Measurements from ENCODE around the gene TMEM214.

DNA sequence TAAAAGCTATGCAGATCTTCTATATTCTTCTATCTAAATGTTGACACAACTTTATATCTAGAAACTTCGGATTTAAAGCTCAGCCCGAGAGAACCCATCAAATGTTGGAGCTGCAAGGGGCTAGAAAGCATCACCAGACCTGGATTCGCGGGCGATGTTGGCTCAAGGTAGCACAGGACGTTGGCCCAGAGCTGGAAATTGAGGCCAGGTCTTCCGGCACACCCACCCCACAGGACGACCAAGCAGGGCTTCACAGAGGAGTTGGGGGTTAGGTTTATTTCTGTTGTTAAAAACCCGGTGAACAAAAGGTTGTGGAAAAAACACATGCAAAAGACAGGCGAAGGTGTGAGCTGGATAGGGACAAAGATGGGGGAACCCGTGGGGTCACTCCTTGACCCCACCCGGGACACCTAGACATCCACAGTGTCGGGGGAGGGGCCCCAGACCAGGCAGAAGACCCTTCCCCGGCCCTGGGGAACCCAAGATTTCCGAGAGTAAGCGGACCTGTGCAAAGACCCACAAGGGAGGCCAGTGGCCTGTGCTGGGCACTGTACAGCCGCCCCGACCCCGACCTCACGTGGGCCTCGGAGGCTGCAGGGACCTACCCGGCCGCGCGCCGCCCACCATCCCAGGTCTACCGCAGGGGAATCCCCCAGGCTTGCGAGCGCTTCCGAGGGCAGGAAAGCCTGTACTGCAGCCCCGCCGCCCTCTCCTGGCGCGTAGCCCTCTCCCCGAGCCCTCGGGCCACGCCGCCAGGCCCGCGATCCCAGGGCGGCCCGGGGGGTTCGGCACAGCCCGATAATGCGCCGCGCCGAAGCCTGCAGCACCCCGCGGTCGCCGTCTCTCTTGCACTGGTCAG is 16.9 kb downstream of the TMEM214 start:
- TF ChIP-seq EZH2phosphoT487 (IDR thresholded peaks at IDR 0.05; ENCODE audit: insufficient read depth, low read depth), result no peak
- TF ChIP-seq EZH2 (IDR thresholded peaks at IDR 0.05; ENCODE audit: insufficient read depth, poor library complexity, severe bottlenecking), result no peak
